NCI-H2081 (cell line): ENCODE measurements around the gene PROSER3.

ENCODE experiments used
- DNase-seq, 2 experiments: peaks; one replicate each; lab custom pipeline; 2025; lab: John Stamatoyannopoulos, UW

Gene PROSER3

GRCh38 chr19:35738021-35738886, 19.7 kb upstream of the PROSER3 start:
- no peak for DNase-seq

DNA sequence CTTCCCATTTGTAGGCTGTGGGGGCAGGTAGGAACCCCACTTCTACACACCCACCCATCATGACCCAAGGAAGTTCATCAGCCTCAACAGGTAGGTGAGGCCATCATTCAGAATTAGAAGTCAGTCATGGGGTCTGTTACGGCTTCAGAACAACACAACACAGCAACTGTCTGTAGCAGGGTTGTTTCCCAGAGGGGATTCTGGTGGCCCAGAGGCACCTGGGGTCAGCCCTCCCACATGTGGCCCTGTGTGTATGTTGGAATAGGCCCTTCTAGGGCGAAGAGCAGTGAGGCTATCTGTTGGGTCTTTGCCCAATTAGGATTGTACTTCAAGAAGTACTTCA, 19.1 kb upstream of the PROSER3 start:
- DNase-seq = no peak

GRCh38 chr19:35739275-35740107, 18.5 kb upstream of the PROSER3 start:
- DNase-seq = no peak

GRCh38 chr19:35740108-35740422, 17.9 kb upstream of the PROSER3 start:
- no peak for DNase-seq

- DNase-seq = peak; percentile 96 to 97
Measured at GRCh38 chr19:35740423-35741202, 17.4 kb upstream of the PROSER3 start.

DNA sequence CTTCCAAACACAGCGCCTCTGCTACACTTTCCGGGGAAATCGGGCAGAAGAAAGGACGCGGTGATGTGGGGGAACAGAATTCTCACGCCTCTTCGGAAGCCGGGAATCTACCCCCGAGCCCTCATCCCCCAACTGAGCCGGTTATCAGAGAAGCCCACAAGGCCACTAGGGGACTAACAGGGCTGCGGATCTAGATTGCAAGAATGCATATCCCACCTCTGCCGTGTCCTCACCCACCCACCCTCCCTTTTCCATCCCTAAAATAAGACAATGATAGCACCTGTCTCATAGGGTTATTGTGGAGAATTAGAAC, 16.8 kb upstream of the PROSER3 start:
- no peak for DNase-seq

DNA sequence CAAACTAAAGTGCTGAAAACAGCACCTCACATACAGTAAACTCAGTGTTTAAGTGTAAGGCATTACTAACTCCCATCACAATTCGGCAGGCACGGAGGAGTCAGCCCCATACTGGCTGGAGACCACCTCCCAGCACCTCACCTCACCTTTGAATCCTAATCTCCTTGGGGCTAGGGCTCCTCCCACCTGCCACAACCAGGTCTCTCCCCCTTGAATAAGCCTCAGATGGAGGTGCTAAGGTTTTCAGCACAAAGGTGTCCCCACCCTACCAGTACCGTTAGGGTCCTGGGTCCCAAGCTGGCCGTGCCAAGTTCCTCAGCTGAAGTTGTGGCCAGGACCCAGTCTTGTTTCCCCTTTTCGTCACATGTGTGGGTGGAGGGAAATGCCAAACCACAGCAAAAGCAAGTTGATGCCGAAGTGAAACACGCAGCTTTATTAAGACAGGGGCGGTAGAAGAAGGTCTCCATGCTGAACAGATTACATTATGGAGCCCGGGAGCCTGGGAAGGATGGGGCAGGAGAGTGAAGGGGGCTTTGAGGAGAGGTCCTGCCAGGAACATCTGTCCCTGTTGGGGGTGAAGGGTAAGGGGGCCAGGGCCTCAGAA, 15.8 kb upstream of the PROSER3 start, which contains the start of gene IGFLR1:
IGFLR1 (minus strand) TSS at position 332 of the 604 bp plus-strand sequence. CDS start 1,272 bp downstream, outside the sequence.
- DNase-seq = no peak

DNA sequence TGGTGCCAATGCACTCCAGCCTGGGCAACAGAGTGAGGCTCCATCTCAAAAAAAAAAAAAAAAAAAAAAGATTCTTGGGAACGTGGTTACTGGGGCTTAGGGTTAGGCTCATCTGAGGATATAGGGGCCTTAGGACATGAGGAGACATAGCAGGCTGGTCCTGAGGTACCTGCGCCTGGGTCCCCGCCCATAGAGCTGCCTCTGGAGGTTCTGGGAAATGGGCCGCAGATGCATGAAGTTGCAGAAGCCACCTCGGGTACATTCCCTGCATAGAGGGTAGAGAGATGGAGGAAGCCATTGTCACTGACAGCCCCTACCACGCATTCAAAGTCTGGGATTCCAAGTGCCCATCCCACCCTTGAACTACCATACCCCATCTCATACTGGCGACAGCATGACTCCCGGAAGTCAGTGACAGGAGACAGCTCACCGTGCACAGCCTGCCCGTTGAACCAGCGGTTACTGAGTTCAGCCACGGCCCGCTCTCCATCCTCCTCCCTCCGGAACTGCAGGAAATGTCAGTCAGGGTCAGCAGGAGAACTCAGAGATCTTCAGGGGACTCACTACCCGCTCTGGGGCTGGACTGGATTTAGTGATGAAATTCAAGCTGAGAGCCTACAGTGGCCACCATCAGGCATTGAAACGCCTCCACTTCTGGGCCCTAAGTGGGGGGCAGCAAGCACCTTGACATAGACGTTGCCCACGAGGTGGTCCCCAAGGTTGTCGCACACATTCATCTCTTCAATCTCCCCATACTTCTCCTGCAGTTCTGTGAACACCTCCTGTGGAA, 14.1 kb upstream of the PROSER3 start:
- DNase-seq = no peak

DNA sequence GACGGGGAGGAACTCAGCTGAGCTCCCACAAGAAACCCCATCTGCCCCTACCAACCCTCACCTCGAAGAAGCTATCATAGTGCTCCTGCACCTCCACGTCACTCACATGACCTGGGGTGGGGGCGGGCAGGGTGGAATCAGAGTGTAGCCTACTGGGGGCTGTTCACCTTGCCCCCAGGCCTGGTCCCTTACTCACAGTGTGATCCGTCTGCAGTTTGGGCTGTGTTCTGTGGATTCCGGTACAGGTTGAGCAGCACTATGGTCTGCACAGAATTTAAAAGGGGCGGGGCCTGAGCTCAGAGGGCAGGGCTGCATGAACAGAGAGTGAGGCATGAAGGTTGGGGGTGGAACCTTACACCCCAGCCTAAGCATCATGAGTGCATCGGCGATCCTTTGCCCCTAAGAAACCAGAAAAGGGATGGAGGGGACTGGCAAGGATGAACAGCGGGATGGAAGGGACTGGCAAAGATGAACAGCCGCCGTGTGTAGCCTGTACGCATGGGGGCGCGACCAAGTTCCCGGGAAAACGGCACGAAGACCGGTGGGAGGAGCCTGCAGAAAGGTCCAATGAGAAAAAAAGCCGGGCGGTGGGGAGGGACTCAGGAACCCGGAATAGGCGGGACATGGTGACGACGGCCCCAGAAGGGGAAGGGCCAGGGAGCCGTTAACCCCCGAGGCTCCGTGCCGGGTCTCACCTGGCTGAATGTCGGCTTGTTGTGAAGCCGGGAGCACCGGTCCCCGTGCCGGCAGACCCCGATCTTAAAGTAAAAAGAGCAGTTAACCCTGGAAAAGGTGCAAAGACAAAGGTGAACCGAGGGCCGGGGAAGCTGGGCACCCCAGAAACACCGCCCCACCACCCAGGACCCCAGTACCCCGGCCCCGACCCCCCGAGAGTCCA, 13.3 kb upstream of the PROSER3 start:
- peak; percentile 93 to 96 for DNase-seq

- DNase-seq = peak; percentile 98 to 99
Measured at GRCh38 chr19:35745328-35746086, 12.5 kb upstream of the PROSER3 start, which contains the start of the genes PSENEN and U2AF1L4. Gene PSENEN (plus strand): TSS chr19:35745651. CDS start chr19:35745931, 280 bp downstream. Gene U2AF1L4 (minus strand): TSS chr19:35745418. CDS start chr19:35745391, 27 bp downstream.

GRCh38 chr19:35746087-35746462, 11.9 kb upstream of the PROSER3 start:
- no peak for DNase-seq

DNA sequence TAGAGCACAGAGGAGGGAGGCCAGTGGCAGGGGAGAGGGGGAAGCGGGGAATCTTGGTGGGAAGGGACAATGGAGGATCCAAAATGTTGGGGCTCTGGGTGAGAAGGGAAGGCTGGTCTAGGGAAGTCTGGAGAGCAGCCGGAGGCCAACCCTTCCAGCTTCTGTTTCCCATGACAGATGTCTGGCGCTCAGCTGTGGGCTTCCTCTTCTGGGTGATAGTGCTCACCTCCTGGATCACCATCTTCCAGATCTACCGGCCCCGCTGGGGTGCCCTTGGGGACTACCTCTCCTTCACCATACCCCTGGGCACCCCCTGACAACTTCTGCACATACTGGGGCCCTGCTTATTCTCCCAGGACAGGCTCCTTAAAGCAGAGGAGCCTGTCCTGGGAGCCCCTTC, 11.4 kb upstream of the PROSER3 start:
- no peak for DNase-seq

DNA sequence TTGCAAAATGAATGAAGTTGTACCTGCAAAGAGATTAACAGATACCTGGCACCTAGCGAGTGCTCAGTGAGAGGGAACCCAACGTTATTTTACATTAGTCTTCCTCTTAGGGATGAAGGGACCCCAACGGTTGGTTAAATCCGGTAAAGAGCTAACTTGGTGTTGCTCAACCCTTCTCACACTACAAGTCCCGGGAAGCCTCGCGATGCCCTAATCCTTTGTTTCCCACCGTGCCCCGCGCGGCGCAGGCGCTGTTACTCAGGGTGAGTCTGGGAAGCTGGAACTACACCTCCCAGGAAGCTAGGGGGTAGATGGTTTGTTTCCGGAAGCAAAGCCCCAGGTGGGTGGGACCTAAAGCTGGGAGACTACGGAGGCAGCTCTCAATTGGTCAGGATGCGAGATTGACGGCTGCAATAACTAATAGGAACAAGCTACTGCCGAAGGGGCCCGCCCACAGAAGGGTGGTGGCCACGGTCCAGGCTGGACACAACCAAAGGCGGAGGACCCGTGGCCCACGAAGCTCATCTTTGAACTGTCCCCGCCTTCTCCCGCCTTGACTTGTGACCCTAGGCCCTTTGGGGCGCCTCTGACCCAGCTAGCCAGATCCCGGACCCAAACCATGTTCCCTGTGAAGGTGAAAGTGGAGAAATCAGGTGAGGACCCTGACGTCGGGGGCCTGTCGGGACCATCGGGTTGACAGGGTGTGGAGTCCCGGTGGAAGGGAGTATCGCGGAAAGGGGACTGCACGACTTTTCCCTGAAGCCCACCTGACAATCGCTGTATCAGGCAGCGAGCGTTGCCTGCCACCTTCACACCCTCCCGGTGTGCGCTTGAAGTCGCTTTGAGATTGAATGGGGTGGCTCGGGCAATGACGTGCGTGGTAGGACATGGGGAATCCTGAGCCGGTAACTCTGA, 9.6 kb upstream of the PROSER3 start, which contains the start of gene LIN37:
LIN37 (plus strand) TSS at position 471 of the 915 bp plus-strand sequence; CDS start at position 620, 149 bp downstream.
- DNase-seq = peak; percentile 98 to 99

DNA sequence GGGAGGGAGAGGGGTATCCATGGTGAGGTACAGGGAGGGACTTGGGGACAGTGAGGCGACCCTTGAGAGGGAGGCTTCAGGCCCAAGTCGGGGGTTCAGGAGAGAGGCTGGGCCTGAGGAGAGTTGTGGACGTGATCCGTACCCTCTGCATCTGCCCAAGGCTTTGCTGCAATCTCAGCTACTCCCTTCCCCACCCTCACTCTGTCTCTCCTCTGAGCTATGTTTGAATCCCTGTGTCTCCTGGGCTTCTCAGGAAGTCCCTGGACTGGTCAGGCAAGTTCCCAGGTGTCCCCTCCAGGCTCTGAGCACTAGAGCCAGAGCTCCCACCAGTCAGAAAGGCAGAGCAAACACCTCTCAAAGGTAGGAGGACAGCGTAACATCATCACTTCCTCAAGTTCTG, 7.8 kb upstream of the PROSER3 start:
- no peak for DNase-seq

DNA sequence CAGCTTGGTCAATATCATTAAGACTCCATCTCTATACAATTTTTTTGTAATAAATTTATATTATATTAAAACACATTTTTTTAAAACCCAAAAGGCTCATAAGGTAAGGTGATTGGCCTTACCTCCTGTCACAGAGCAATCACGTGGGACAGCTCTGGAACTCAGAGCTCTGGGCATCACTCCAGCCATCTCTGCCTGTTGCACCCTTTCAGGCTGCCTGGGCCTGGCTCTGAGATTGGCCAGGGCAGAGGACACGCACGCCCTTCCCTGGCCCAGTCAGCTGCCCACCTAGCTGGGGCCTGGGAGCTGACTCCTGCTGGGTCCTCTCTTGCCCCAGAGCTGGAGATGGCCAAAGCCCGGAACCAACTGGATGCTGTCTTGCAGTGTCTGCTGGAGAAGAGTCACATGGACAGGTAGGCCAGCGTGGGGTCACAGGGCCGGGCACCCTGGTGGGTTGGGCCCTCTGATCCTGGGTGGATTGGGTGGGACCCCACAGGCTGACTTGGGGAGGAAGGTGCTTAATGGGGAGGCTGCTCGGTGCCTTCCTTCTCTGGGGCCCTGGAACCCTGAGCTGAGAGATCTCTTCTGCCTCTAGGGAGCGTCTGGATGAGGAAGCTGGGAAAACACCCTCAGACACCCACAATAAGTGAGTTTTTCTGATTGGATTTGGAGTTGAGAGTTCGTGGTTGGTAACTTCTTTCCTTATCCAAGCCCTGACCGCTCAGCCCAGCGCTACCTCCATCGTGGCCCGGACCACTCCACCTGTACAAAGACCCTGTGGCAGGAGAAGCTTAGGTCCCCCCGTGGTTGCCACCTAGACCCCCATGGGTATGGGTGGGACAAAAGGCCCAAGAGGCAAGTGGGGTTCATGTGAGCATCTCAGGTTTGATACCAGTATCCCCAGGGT, 5.9 kb upstream of the PROSER3 start:
- DNase-seq = no peak

DNA sequence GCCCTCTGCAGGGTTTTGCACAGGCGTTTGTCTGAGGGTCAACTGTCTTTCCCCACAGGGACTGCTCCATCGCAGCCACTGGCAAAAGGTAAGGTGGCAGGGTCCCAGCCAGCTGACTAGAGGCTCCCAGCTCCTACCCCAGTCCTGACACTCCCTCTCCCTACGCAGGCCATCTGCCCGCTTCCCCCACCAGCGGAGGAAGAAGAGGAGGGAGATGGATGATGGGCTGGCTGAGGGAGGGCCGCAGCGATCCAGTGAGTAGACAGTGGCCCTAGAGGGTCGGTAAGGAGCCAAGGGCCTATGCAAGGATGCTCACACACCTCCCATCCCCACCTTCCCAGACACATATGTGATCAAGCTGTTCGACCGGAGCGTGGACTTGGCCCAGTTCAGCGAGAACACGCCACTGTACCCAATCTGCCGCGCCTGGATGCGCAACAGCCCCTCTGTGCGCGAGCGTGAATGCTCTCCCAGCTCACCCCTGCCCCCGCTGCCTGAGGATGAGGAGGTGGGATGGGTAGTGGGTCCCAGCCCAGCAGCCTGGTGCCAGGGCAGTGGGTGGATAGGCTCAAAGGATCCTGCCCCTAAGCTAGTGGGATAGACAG, 5.1 kb upstream of the PROSER3 start:
- DNase-seq = no peak
